Gastroesophageal sphincter (tissue), 4 donors: ENCODE results near the gene MYO18A. TPM values are rescaled to one million over a fixed set of nuclear protein-coding genes. Genes with fewer than 3 reads are reported as not detected.

Source experiments
- ATAC-seq: fragments of 150-250 bp; one replicate; pipeline ENCODE4 v1.9.1; 2016; ENCODE audit warnings: mild to moderate bottlenecking, moderate library complexity
- H3K27ac ChIP-seq, 4 donors: fragments of 200-600 bp; sonication (generic) in 3 of 4; 1 replicate in 3 of 4; 2 replicates in 1 of 4; pipeline ENCODE4 v1.5.1; 2016 to 2019
- H3K27me3 ChIP-seq: fragments of 200-600 bp; sonication (generic); one replicate; pipeline ENCODE4 v1.5.1; 2019
- H3K36me3 ChIP-seq, 2 donors: fragments of 200-600 bp; sonication (generic); one replicate each; pipeline ENCODE4 v1.5.1; 2019; ENCODE audit warnings: control low read depth in 1 of 2
- H3K4me1 ChIP-seq, 3 donors: fragments of 200-600 bp; sonication (generic); 1 replicate in 2 of 3; 2 replicates in 1 of 3; pipeline ENCODE4 v1.5.1; 2016 to 2019; ENCODE audit warnings: control low read depth in 2 of 3
- H3K4me3 ChIP-seq, 2 donors: fragments of 200-600 bp; sonication (generic); one replicate each; pipeline ENCODE4 v1.5.1; 2019; ENCODE audit warnings: mild to moderate bottlenecking in 1 of 2, moderate library complexity in 1 of 2
- H3K9me3 ChIP-seq, 3 donors: fragments of 200-600 bp; sonication (generic); one replicate each; pipeline ENCODE4 v1.5.1; 2017 to 2019; ENCODE audit warnings: control low read depth in 2 of 3
- CTCF ChIP-seq, 4 experiments: fragments of 200-600 bp in 2 of 4; fragments of 450-650 bp in 2 of 4; sonication (generic) in 1 of 4; IDR thresholded peaks; one replicate each; pipeline ENCODE4 v1.5.1; 2017 to 2019; ENCODE audit warnings: antibody characterized with exemption in 4 of 4, mild to moderate bottlenecking in 2 of 4, moderate library complexity in 2 of 4
- EP300 ChIP-seq: sonication (generic); formaldehyde crosslinking; IDR thresholded peaks from one replicate; pipeline ENCODE4 v1.6.1; 2017; ENCODE audit warnings: antibody characterized with exemption, mild to moderate bottlenecking
- POLR2A ChIP-seq, 2 donors: fragments of 450-650 bp; IDR thresholded peaks; one replicate each; pipeline ENCODE4 v1.6.1; 2017; ENCODE audit warnings: antibody characterized with exemption in 2 of 2, mild to moderate bottlenecking in 2 of 2, moderate library complexity in 1 of 2
- POLR2AphosphoS5 ChIP-seq: sonication (generic); formaldehyde crosslinking; IDR thresholded peaks from one replicate; pipeline ENCODE4 v1.6.1; 2017; ENCODE audit warnings: antibody characterized with exemption
- WGBS, 2 donors: methylation state at CpG; one replicate each; pipeline ENCODE4 v1.1.5; 2018; ENCODE audit warnings: low coverage in 1 of 2; 5-methylcytosine and 5-hydroxymethylcytosine counted together
- total RNA-seq, 4 donors: library from RNA; depleted of rRNA; stranded (reverse); fragments of >200 nt; gene quantifications; one replicate each; pipeline ENCODE4 v1.1.0, GENCODE V29; 2016

Gene MYO18A
- total RNA-seq, 4 donors from 2014 or later: 45.5 to 70.5 (median 56.5) TPM

DNA sequence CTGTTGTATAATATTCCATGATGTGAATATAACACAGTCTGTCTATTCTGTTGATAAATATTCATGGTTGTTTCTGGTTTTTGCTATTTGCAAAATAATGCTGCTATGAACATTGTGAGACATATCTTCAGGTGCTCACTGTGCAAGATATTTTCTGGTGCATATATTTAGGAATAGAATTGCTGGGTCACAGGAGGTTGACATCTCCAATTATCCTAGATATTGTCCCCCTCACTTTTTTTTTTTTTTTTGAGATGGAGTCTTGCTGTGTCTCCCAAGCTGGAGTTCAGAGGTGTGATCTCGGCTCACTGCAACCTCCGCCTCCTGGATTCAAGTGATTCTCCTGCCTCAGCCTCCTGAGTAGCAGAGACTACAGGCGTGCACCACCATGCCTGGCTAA, 14.5 kb upstream of the MYO18A start:
- no peak for ATAC-seq
- H3K27ac ChIP-seq: no peak overlapping the region
- TF ChIP-seq POLR2A (IDR thresholded peaks at IDR 0.05): no peak
- TF ChIP-seq CTCF (IDR thresholded peaks at IDR 0.05): no peak
- no peak for TF ChIP-seq EP300
- no peak for TF ChIP-seq POLR2AphosphoS5
- no peaks in the 10 kb centered on the region for H3K4me1 ChIP-seq
- H3K27me3 ChIP-seq: peaks cover 3% of the 10 kb centered on the region
- no peaks in the 10 kb centered on the region for H3K9me3 ChIP-seq
- H3K4me3 ChIP-seq: no peak overlapping the region
- H3K36me3 ChIP-seq: no peaks in the 10 kb centered on the region
- WGBS, 2 donors: 84 to 100% methylated on average over 1 to 3 of the region's 3 CpGs

GRCh38 chr17:29193146-29193545, 12.9 kb upstream of the MYO18A start:
- Histone ChIP-seq H3K9me3 (no peaks in the 10 kb centered on the region), H3K27ac (no peak overlapping the region), H3K36me3 (no peaks in the 10 kb centered on the region), H3K4me1 (no peaks in the 10 kb centered on the region), H3K4me3 (no peak overlapping the region), H3K27me3 (peaks cover 3% of the 10 kb centered on the region)
- 47 to 72% methylated on average over 2 of the region's 2 CpGs for WGBS, 2 donors
- TF ChIP-seq EP300 (no peak), POLR2AphosphoS5 (no peak), CTCF (IDR thresholded peaks at IDR 0.05) (no peak), POLR2A (IDR thresholded peaks at IDR 0.05) (no peak)
- ATAC-seq: no peak

DNA sequence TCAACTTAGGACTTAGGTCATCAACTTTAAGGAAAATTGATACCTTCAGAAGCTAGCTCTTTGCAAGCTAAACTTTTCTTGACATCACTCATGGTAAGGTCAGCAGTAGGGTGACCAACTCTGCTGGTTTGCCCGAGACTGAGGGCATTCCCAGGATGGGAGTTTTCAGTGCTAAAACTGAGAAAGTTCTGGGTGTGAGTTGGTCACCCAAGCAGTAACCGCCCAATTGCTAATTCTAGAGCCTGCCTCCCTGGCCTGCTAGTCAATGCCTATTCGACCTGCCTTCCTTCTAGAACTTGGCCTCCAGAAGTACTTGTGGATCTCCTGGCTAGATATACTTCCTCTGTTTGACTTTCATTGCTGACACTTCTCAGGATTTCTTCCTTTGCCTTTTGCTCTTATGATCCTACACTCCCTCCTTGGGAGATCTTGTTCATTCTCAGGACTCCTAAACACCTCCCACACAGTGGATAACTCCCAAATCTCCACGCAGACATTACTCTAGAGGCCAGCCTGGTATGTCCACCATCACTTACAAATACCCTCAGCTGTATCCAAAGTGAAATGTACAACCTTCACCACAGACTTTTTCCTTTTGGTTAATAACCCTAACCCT, 10.5 kb upstream of the MYO18A start:
- no peaks in the 10 kb centered on the region for H3K9me3 ChIP-seq
- TF ChIP-seq EP300: no peak
- TF ChIP-seq POLR2AphosphoS5: no peak
- no peak for TF ChIP-seq CTCF (IDR thresholded peaks at IDR 0.05)
- TF ChIP-seq POLR2A (IDR thresholded peaks at IDR 0.05): no peak
- WGBS, 2 donors: 72 to 80% methylated on average over 4 of the region's 4 CpGs
- no peaks in the 10 kb centered on the region for H3K4me1 ChIP-seq
- no peaks in the 10 kb centered on the region for H3K36me3 ChIP-seq
- no peak overlapping the region for H3K27ac ChIP-seq
- ATAC-seq: no peak
- H3K27me3 ChIP-seq: no peaks in the 10 kb centered on the region
- H3K4me3 ChIP-seq: no peak overlapping the region

GRCh38 chr17:29190039-29190438, 9.8 kb upstream of the MYO18A start:
- Histone ChIP-seq H3K4me1 (no peaks in the 10 kb centered on the region), H3K27ac (no peak overlapping the region), H3K9me3 (no peaks in the 10 kb centered on the region), H3K27me3 (no peaks in the 10 kb centered on the region), H3K4me3 (no peak overlapping the region), H3K36me3 (no peaks in the 10 kb centered on the region)
- WGBS, 2 donors: 64% methylated on average over 2 of the region's 2 CpGs; no CpG with 5 or more reads in 1 of the 2 donors
- no peak for ATAC-seq
- TF ChIP-seq EP300 (no peak), POLR2A (IDR thresholded peaks at IDR 0.05) (no peak), POLR2AphosphoS5 (no peak)

- Histone ChIP-seq H3K9me3 (no peaks in the 10 kb centered on the region), H3K27ac (no peak overlapping the region), H3K36me3 (no peaks in the 10 kb centered on the region), H3K27me3 (no peaks in the 10 kb centered on the region), H3K4me1 (no peaks in the 10 kb centered on the region), H3K4me3 (no peak overlapping the region)
- TF ChIP-seq POLR2A (IDR thresholded peaks at IDR 0.05) (no peak), POLR2AphosphoS5 (no peak), CTCF (IDR thresholded peaks at IDR 0.05) (no peak), EP300 (no peak)
- 89 to 96% methylated on average over 2 of the region's 2 CpGs for WGBS, 2 donors
- ATAC-seq: no peak
Measured at GRCh38 chr17:29189355-29189754, 9.2 kb upstream of the MYO18A start.
